GM12878 (cell line): ENCODE data around the gene SRPK2. TPM values are rescaled to one million over a fixed set of nuclear protein-coding genes. Genes with fewer than 3 reads are reported as not detected.

ENCODE experiments used
- ATAC-seq: fragments of 200-7000 bp; cut with Tn5 transposase; 3 replicates; pipeline ENCODE4 v1.9.1; 2020; ENCODE audit warnings: mild to moderate bottlenecking, moderate library complexity
- BruUV-seq: library from RNA; stranded (reverse); fragments of 400-500 nt; replicated peaks from 2 replicates; lab custom pipeline; 2021; lab: Mats Ljungman, UMichigan
- CTCF ChIA-PET: fragments of 300-600 bp; sonication (Branson Sonifier 250); formaldehyde crosslinking; extraction: SDS; loops from one replicate; lab custom pipeline; 2021; ENCODE audit warnings: inconsistent platforms; lab: Yijun Ruan, JAX
- POLR2A ChIA-PET: fragments of 350-600 bp; formaldehyde crosslinking; extraction: SDS; loops from one replicate; lab custom pipeline; 2021; ENCODE audit warnings: inconsistent platforms; lab: Charles Lee
- RAD21 ChIA-PET: fragments of 300-600 bp; sonication (Branson Sonifier 250); formaldehyde crosslinking; loops from one replicate; lab custom pipeline; 2023; ENCODE audit warnings: antibody characterized with exemption; ENCODE audit not compliant: unreplicated experiment; lab: Charles Lee
- SMC1A ChIA-PET: fragments of 300-600 bp; sonication (Branson Sonifier 250); formaldehyde crosslinking; loops from one replicate; lab custom pipeline; 2023; ENCODE audit not compliant: unreplicated experiment, uncharacterized antibody; lab: Charles Lee
- DNase-seq: peaks from one replicate; pipeline ENCODE4 v3.0.0-alpha.2; 2011; ENCODE audit warnings: low read depth, low spot score
- FAIRE-seq: peaks from 3 replicates; lab custom pipeline; 2011; peaks lifted over from hg19 to GRCh38; lab: Jason Lieb, UNC
- H2AFZ ChIP-seq: 2 replicates; pipeline ENCODE4 v1.6.0; 2011; ENCODE audit warnings: low read depth, low read length, control low read depth; ENCODE audit not compliant: control insufficient read depth
- H3K27ac ChIP-seq: 2 replicates; pipeline ENCODE4 v1.5.1; 2011; ENCODE audit warnings: control low read depth; ENCODE audit not compliant: control insufficient read depth, insufficient read depth
- H3K27me3 ChIP-seq, 2 experiments: replicated peaks in 1 of 2; 2 replicates each; pipeline versions ENCODE4 v1.6.0 to v1.6.1; 2011; ENCODE audit warnings: low read length in 1 of 2; ENCODE audit not compliant: control insufficient read depth in 2 of 2, insufficient read depth in 2 of 2
- H3K36me3 ChIP-seq, 2 experiments: 2 replicates each; pipeline ENCODE4 v1.5.1; 2011; ENCODE audit warnings: low read length in 1 of 2; ENCODE audit not compliant: control insufficient read depth in 2 of 2, insufficient read depth in 2 of 2
- H3K4me1 ChIP-seq: 2 replicates; pipeline ENCODE4 v1.6.1; 2011; ENCODE audit warnings: mild to moderate bottlenecking, low read length, moderate library complexity, mixed read lengths; ENCODE audit not compliant: control insufficient read depth, insufficient read depth
- H3K4me2 ChIP-seq: 2 replicates; pipeline ENCODE4 v1.6.0; 2011; ENCODE audit warnings: control low read depth; ENCODE audit not compliant: control insufficient read depth, insufficient read depth
- H3K4me3 ChIP-seq: fragments of 200-600 bp; sonication (generic); 2 replicates; pipeline ENCODE4 v1.5.1; 2016
- H3K79me2 ChIP-seq: 2 replicates; pipeline ENCODE4 v1.6.0; 2011; ENCODE audit warnings: low read length; ENCODE audit not compliant: control insufficient read depth, insufficient read depth
- H3K9ac ChIP-seq: 2 replicates; pipeline ENCODE4 v1.8.0; 2011; ENCODE audit warnings: low read length, control low read depth, mixed read lengths; ENCODE audit not compliant: control insufficient read depth, insufficient read depth
- H3K9me3 ChIP-seq: replicated peaks from 3 replicates; pipeline ENCODE4 v1.5.1; 2011; ENCODE audit warnings: mild to moderate bottlenecking, low read length; ENCODE audit not compliant: control insufficient read depth, insufficient read depth
- H4K20me1 ChIP-seq: 2 replicates; pipeline ENCODE4 v1.6.0; 2011; ENCODE audit not compliant: control insufficient read depth, insufficient read depth
- NR2F1 ChIP-seq: fragments of 450-650 bp; conservative IDR thresholded peaks from 2 replicates; pipeline ENCODE4 v1.6.1; 2017; ENCODE audit warnings: mild to moderate bottlenecking
- POLR2A ChIP-seq: IDR thresholded peaks from 2 replicates; pipeline ENCODE4 v1.6.1; 2011; ENCODE audit warnings: low read depth, mild to moderate bottlenecking, low read length
- YY1 ChIP-seq: IDR thresholded peaks from 2 replicates; pipeline ENCODE4 v1.6.1; 2011; ENCODE audit warnings: low read depth, mild to moderate bottlenecking, low read length
- WGBS: methylation state at CpG from one replicate; pipeline ENCODE4 v1.1.6; 2016; ENCODE audit warnings: low lambda C conversion rate; ENCODE audit not compliant: insufficient replicate concordance, insufficient coverage; ENCODE audit errors: missing lambda C conversion rate; 5-methylcytosine and 5-hydroxymethylcytosine counted together
- in situ Hi-C: fragments of 300-500 bp; cut with MboI; formaldehyde crosslinking; loops from 9 replicates; pipeline ENCODE4 v1.14.3; 2018; ENCODE audit warnings: mixed read lengths
- intact Hi-C: fragments of 100-400 bp; cut with micrococcal nuclease; formaldehyde crosslinking; loops from one replicate; pipeline ENCODE4 v1.14.2; 2022; ENCODE audit not compliant: unreplicated experiment
- polyA plus RNA-seq, 11 experiments: library from polyadenylated mRNA; depleted of rRNA in 4 of 11; unstranded in 6 of 11; stranded (reverse) in 5 of 11; fragments of >200 nt; fragmentation: Nextera tagmentation in 4 of 11; fragmentation: Illumina TruSeq in 1 of 11; extraction: Ambion mirVana in 4 of 11; extraction: Trizol in 1 of 11; gene quantifications; 1 replicate in 1 of 11; 2 replicates in 10 of 11; pipeline versions ENCODE4 v1.2.1 to v1.2.3, GENCODE V29; 2011 to 2016; ENCODE audit warnings: inconsistent platforms in 2 of 11, missing spikeins in 2 of 11, low read depth in 1 of 11
- total RNA-seq, 4 experiments: library from RNA; depleted of rRNA in 3 of 4; stranded (reverse); fragments of >200 nt in 3 of 4; fragmentation: Illumina TruSeq in 1 of 4; extraction: Trizol in 1 of 4; gene quantifications; 2 replicates each; pipeline versions ENCODE4 v1.2.1 to v1.2.3, GENCODE V29; 2013 to 2021
- TF ChIP-seq, protein P1 (sequence below): IDR thresholded peaks from 2 replicates; pipeline ENCODE4 v1.6.1; 2011; ENCODE audit warnings: borderline replicate concordance, low read depth, mild to moderate bottlenecking, moderate library complexity, low read length; ENCODE audit not compliant: insufficient read depth, poor library complexity, severe bottlenecking
- TF ChIP-seq, protein P2 (sequence below): fragments of 450-650 bp; IDR thresholded peaks from 2 replicates; pipeline ENCODE4 v1.6.1; 2017; ENCODE audit warnings: antibody characterized with exemption, mild to moderate bottlenecking, moderate library complexity

The SRPK2 gene
- total and polyA plus RNA-seq, 10 of the 15 experiments (the other 5 are each of a cell fraction or from before 2014, with no cell fraction given): 13.2 to 32.8 (median 24.5) TPM

DNA sequence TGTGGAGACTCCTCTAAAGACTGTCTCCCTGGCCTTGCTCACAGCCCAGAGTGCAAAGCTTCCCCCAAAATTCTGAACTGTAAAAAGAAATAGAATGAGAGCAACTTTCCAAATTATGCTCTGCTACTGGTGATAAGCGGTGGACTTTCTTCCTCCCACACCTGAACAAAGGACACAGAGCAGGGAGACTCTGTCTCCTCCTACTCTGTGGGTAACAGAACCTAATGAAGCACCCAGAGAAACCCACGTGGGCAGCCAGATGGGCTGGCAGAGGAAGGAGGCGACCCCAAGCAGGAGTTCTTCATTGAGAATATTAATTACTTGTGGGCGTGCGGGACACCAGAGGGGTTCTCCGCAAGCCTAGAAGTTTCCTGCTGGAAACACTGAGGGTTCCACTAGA, 235.2 kb downstream of the SRPK2 start (continued):
- TF ChIP-seq, protein P1, sequence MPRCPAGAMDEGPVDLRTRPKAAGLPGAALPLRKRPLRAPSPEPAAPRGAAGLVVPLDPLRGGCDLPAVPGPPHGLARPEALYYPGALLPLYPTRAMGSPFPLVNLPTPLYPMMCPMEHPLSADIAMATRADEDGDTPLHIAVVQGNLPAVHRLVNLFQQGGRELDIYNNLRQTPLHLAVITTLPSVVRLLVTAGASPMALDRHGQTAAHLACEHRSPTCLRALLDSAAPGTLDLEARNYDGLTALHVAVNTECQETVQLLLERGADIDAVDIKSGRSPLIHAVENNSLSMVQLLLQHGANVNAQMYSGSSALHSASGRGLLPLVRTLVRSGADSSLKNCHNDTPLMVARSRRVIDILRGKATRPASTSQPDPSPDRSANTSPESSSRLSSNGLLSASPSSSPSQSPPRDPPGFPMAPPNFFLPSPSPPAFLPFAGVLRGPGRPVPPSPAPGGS: no peak
- no peak for TF ChIP-seq POLR2A
- TF ChIP-seq, all 136 proteins: peak for 0

DNA sequence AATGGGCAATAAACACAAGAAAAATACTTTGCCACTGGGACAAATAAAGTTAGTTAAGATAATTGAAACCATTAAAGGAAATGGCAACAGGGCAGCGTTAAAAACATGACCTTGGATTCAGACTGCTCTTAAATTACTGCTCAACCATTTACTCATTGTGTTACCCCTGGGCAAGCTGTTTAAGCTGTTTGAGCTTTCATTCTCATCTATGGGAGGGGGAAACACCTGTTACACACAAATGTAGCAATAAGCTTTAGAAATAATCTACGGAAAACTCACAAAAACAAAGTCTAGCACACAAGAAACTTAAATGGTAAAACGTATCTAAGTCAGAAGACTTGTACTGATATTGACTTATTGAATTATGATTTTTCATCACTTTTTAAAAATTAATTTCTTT, 237.6 kb downstream of the SRPK2 start:
- Histone ChIP-seq H3K4me3 (no peak overlapping the region), H2AFZ (no peak overlapping the region), H3K27ac (no peak overlapping the region), H3K4me1 (no peaks in the 10 kb centered on the region), H3K36me3 (no peaks in the 10 kb centered on the region; a peak in 1 of 4 replicates), H3K9me3 (no peaks in the 10 kb centered on the region), H3K9ac (no peak overlapping the region), H3K4me2 (no peak overlapping the region), H3K27me3 (no peaks in the 10 kb centered on the region), H3K79me2 (no peaks in the 10 kb centered on the region), H4K20me1 (no peaks in the 10 kb centered on the region)
- WGBS: 68% methylated on average over 3 of the region's 3 CpGs
- RAD21 ChIA-PET: interaction anchor here (1.3 to 1.7 kb wide), 2 partner anchors 10 to 170 kb away, joined by 4 to 5 read pairs; no protein-coding TSS in a partner anchor
- SMC1A ChIA-PET: interaction anchor here (0.9 to 1.3 kb wide), 3 partner anchors 14 to 251 kb away, joined by 3 read pairs; no protein-coding TSS in a partner anchor
- ATAC-seq: no peak
- no peak for FAIRE-seq
- no peak for TF ChIP-seq YY1
- no peak for TF ChIP-seq NR2F1
- TF ChIP-seq, protein P2, sequence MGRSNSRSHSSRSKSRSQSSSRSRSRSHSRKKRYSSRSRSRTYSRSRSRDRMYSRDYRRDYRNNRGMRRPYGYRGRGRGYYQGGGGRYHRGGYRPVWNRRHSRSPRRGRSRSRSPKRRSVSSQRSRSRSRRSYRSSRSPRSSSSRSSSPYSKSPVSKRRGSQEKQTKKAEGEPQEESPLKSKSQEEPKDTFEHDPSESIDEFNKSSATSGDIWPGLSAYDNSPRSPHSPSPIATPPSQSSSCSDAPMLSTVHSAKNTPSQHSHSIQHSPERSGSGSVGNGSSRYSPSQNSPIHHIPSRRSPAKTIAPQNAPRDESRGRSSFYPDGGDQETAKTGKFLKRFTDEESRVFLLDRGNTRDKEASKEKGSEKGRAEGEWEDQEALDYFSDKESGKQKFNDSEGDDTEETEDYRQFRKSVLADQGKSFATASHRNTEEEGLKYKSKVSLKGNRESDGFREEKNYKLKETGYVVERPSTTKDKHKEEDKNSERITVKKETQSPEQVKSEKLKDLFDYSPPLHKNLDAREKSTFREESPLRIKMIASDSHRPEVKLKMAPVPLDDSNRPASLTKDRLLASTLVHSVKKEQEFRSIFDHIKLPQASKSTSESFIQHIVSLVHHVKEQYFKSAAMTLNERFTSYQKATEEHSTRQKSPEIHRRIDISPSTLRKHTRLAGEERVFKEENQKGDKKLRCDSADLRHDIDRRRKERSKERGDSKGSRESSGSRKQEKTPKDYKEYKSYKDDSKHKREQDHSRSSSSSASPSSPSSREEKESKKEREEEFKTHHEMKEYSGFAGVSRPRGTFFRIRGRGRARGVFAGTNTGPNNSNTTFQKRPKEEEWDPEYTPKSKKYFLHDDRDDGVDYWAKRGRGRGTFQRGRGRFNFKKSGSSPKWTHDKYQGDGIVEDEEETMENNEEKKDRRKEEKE: no peak
- in situ Hi-C loops (no loop called here), intact Hi-C loops (loop anchor here (5.0 kb wide), 1 partner anchor 186 kb away; no protein-coding TSS in a partner anchor)
- CTCF ChIA-PET: no interaction called here
- POLR2A ChIA-PET: no interaction called here
- no TSS peak for BruUV-seq
- DNase-seq: no peak
